Measurements from ENCODE around the gene DCAF16. TPM values are rescaled to one million over a fixed set of nuclear protein-coding genes. Genes with fewer than 3 reads are reported as not detected.

The DCAF16 gene
- total RNA-seq, 1 donor from 2014 or later = 26.5 TPM

- TF ChIP-seq POLR2A (IDR thresholded peaks at IDR 0.05) = no peak
- no peak for TF ChIP-seq CTCF (IDR thresholded peaks at IDR 0.05)
- no peak for TF ChIP-seq POLR2AphosphoS5 (IDR thresholded peaks at IDR 0.05; ENCODE audit: insufficient read depth in 1 of 2, low read depth in 1 of 2)
- H3K27ac ChIP-seq = no peak overlapping the region
- intact Hi-C loops (cut with DNase I) = no loop called here
- no peak for DNase-seq (ENCODE audit: extremely low spot score in 2 of 2)
- H3K27me3 ChIP-seq = no peaks in the 10 kb centered on the region
- H3K9me3 ChIP-seq = no peaks in the 10 kb centered on the region
- no peaks in the 10 kb centered on the region for H3K36me3 ChIP-seq
- no peak overlapping the region for H3K4me3 ChIP-seq
- H3K4me1 ChIP-seq = no peaks in the 10 kb centered on the region
These were observed 47.1 kb downstream of the DCAF16 start for GRCh38 chr4:17763416-17763815.

- no peaks in the 10 kb centered on the region for H3K36me3 ChIP-seq
- H3K27ac ChIP-seq = no peak overlapping the region
- H3K27me3 ChIP-seq = no peaks in the 10 kb centered on the region
- no peaks in the 10 kb centered on the region for H3K9me3 ChIP-seq
- no peaks in the 10 kb centered on the region for H3K4me1 ChIP-seq
- intact Hi-C loops (cut with DNase I) = no loop called here
- TF ChIP-seq POLR2AphosphoS5 (IDR thresholded peaks at IDR 0.05; ENCODE audit: insufficient read depth in 1 of 2, low read depth in 1 of 2) = no peak
- TF ChIP-seq CTCF (IDR thresholded peaks at IDR 0.05) = no peak
- no peak for TF ChIP-seq POLR2A (IDR thresholded peaks at IDR 0.05)
- no peak for DNase-seq (ENCODE audit: extremely low spot score in 2 of 2)
- no peak overlapping the region for H3K4me3 ChIP-seq
These were observed 47.8 kb downstream of the DCAF16 start for GRCh38 chr4:17762726-17763125.

- H3K27ac ChIP-seq = no peak overlapping the region
- intact Hi-C loops (cut with DNase I) = no loop called here
- TF ChIP-seq POLR2AphosphoS5 (IDR thresholded peaks at IDR 0.05; ENCODE audit: insufficient read depth in 1 of 2, low read depth in 1 of 2) (no peak), POLR2A (IDR thresholded peaks at IDR 0.05) (no peak), CTCF (IDR thresholded peaks at IDR 0.05) (no peak)
- no peak for DNase-seq (ENCODE audit: extremely low spot score in 2 of 2)
- no peaks in the 10 kb centered on the region for H3K27me3 ChIP-seq
- H3K4me1 ChIP-seq = no peaks in the 10 kb centered on the region
- no peak overlapping the region for H3K4me3 ChIP-seq
- H3K9me3 ChIP-seq = no peaks in the 10 kb centered on the region
- H3K36me3 ChIP-seq = no peaks in the 10 kb centered on the region
These were observed 49.5 kb downstream of the DCAF16 start for GRCh38 chr4:17761062-17761461.

GRCh38 chr4:17760626-17761025 lies 49.9 kb downstream of the DCAF16 start:
- Histone ChIP-seq H3K9me3 (no peaks in the 10 kb centered on the region), H3K27ac (no peak overlapping the region), H3K27me3 (no peaks in the 10 kb centered on the region), H3K4me1 (no peaks in the 10 kb centered on the region), H3K36me3 (no peaks in the 10 kb centered on the region), H3K4me3 (no peak overlapping the region)
- intact Hi-C loops (cut with DNase I) = no loop called here
- TF ChIP-seq POLR2AphosphoS5 (IDR thresholded peaks at IDR 0.05; ENCODE audit: insufficient read depth in 1 of 2, low read depth in 1 of 2) = no peak
- no peak for DNase-seq (ENCODE audit: extremely low spot score in 2 of 2)

- DNase-seq (ENCODE audit: extremely low spot score in 2 of 2) = no peak
- Histone ChIP-seq H3K4me1 (no peaks in the 10 kb centered on the region), H3K9me3 (no peaks in the 10 kb centered on the region), H3K27me3 (no peaks in the 10 kb centered on the region), H3K4me3 (no peak overlapping the region), H3K36me3 (no peaks in the 10 kb centered on the region), H3K27ac (no peak overlapping the region)
- intact Hi-C loops (cut with DNase I) = no loop called here
- no peak for TF ChIP-seq POLR2AphosphoS5 (IDR thresholded peaks at IDR 0.05; ENCODE audit: insufficient read depth in 1 of 2, low read depth in 1 of 2)
- no peak for TF ChIP-seq POLR2A (IDR thresholded peaks at IDR 0.05)
- no peak for TF ChIP-seq CTCF (IDR thresholded peaks at IDR 0.05)
These were observed 52.1 kb downstream of the DCAF16 start for GRCh38 chr4:17758485-17758884.

- no peak for TF ChIP-seq POLR2AphosphoS5 (IDR thresholded peaks at IDR 0.05; ENCODE audit: insufficient read depth in 1 of 2, low read depth in 1 of 2)
- Histone ChIP-seq H3K27ac (no peak overlapping the region), H3K4me1 (no peaks in the 10 kb centered on the region), H3K27me3 (no peaks in the 10 kb centered on the region), H3K9me3 (no peaks in the 10 kb centered on the region), H3K36me3 (no peaks in the 10 kb centered on the region), H3K4me3 (no peak overlapping the region)
- DNase-seq (ENCODE audit: extremely low spot score in 2 of 2) = no peak
- intact Hi-C loops (cut with DNase I) = no loop called here
These were observed 52.9 kb downstream of the DCAF16 start for GRCh38 chr4:17757621-17758020.

Data from vagina (tissue), 2 donors.